ENCODE results near the gene DKK1.

DKK1 gene

GRCh38 chr10:52316500-52316899 lies 2.4 kb downstream of the DKK1 start:
- H3K4me3 ChIP-seq (ENCODE audit: low read depth, low read length): no peak overlapping the region
- DNase-seq (ENCODE audit: low read depth): no peak
- TF ChIP-seq CTCF (IDR thresholded peaks at IDR 0.05; ENCODE audit: control insufficient read depth, extremely low read depth, insufficient read depth): no peak

GRCh38 chr10:52318136-52318701 lies 4.1 kb downstream of the DKK1 start:
- no peak for DNase-seq (ENCODE audit: low read depth)
- no peak overlapping the region for H3K4me3 ChIP-seq (ENCODE audit: low read depth, low read length)
- TF ChIP-seq CTCF (IDR thresholded peaks at IDR 0.05; ENCODE audit: control insufficient read depth, extremely low read depth, insufficient read depth): no peak

GRCh38 chr10:52318822-52319464 lies 4.9 kb downstream of the DKK1 start:
- DNase-seq (ENCODE audit: low read depth): no peak
- no peak overlapping the region for H3K4me3 ChIP-seq (ENCODE audit: low read depth, low read length)
- no peak for TF ChIP-seq CTCF (IDR thresholded peaks at IDR 0.05; ENCODE audit: control insufficient read depth, extremely low read depth, insufficient read depth)

- no peak for TF ChIP-seq CTCF (IDR thresholded peaks at IDR 0.05; ENCODE audit: control insufficient read depth, extremely low read depth, insufficient read depth)
- no peak overlapping the region for H3K4me3 ChIP-seq (ENCODE audit: low read depth, low read length)
- no peak for DNase-seq (ENCODE audit: low read depth)
Measured at GRCh38 chr10:52319926-52320325, 5.8 kb downstream of the DKK1 start.

GRCh38 chr10:52322323-52322722 lies 8.2 kb downstream of the DKK1 start:
- no peak overlapping the region for H3K4me3 ChIP-seq (ENCODE audit: low read depth, low read length)
- TF ChIP-seq CTCF (IDR thresholded peaks at IDR 0.05; ENCODE audit: control insufficient read depth, extremely low read depth, insufficient read depth): no peak
- DNase-seq (ENCODE audit: low read depth): no peak

- DNase-seq (ENCODE audit: low read depth): no peak
Measured at GRCh38 chr10:52322936-52323335, 8.9 kb downstream of the DKK1 start.

More at GRCh38 chr10:52322936-52323335, 8.9 kb downstream of the DKK1 start:
- no peak overlapping the region for H3K4me3 ChIP-seq (ENCODE audit: low read depth, low read length)
- no peak for TF ChIP-seq CTCF (IDR thresholded peaks at IDR 0.05; ENCODE audit: control insufficient read depth, extremely low read depth, insufficient read depth)
